Gastrocnemius medialis (tissue), 4 donors: ENCODE results near the gene TDRD3. TPM values are rescaled to one million over a fixed set of nuclear protein-coding genes. Genes with fewer than 3 reads are reported as not detected.

Experiments
- ATAC-seq, 2 donors: fragments of 150-250 bp; one replicate each; pipeline ENCODE4 v1.9.1; 2016
- DNase-seq, 2 donors: peaks; one replicate each; pipeline ENCODE4 v3.0.0-alpha.2; 2019
- H3K27ac ChIP-seq, 4 donors: fragments of 200-600 bp; sonication (generic); 1 replicate in 1 of 4; 2 replicates in 3 of 4; pipeline ENCODE4 v1.5.1; 2016 to 2018; ENCODE audit warnings: mild to moderate bottlenecking in 2 of 4, moderate library complexity in 1 of 4
- H3K27me3 ChIP-seq, 3 donors: fragments of 200-600 bp; sonication (generic) in 2 of 3; 1 replicate in 1 of 3; 2 replicates in 2 of 3; pipeline versions ENCODE4 v1.5.1 to v1.6.0; 2016 to 2019; ENCODE audit warnings: mild to moderate bottlenecking in 1 of 3, moderate library complexity in 1 of 3
- H3K36me3 ChIP-seq, 2 donors: fragments of 200-600 bp; sonication (generic) in 1 of 2; one replicate each; pipeline ENCODE4 v1.5.1; 2017 to 2018
- H3K4me1 ChIP-seq, 2 donors: fragments of 200-600 bp; sonication (generic) in 1 of 2; one replicate each; pipeline ENCODE4 v1.5.1; 2016 to 2017; ENCODE audit warnings: mild to moderate bottlenecking in 2 of 2
- H3K4me3 ChIP-seq, 4 donors: fragments of 200-600 bp; sonication (generic) in 3 of 4; 1 replicate in 1 of 4; 2 replicates in 3 of 4; pipeline ENCODE4 v1.5.1; 2016 to 2019; ENCODE audit warnings: mild to moderate bottlenecking in 2 of 4
- H3K9me3 ChIP-seq, 3 donors: fragments of 200-600 bp; sonication (generic) in 2 of 3; 1 replicate in 1 of 3; 2 replicates in 2 of 3; pipeline ENCODE4 v1.5.1; 2016 to 2019
- CTCF ChIP-seq, 5 experiments: fragments of 450-650 bp in 3 of 5; fragments of 200-600 bp in 2 of 5; sonication (generic) in 2 of 5; IDR thresholded peaks in 4 of 5; conservative IDR thresholded peaks in 1 of 5; 1 replicate in 4 of 5; 2 replicates in 1 of 5; pipeline ENCODE4 v1.5.1; 2016 to 2019; ENCODE audit warnings: antibody characterized with exemption in 5 of 5, mild to moderate bottlenecking in 3 of 5, moderate library complexity in 3 of 5
- POLR2A ChIP-seq, 2 donors: fragments of 450-650 bp; IDR thresholded peaks; one replicate each; pipeline ENCODE4 v1.6.1; 2017; ENCODE audit warnings: antibody characterized with exemption in 2 of 2, mild to moderate bottlenecking in 2 of 2, moderate library complexity in 2 of 2
- in situ Hi-C, 4 donors: fragments of 200-750 bp; cut with MboI; loops; one replicate each; pipeline versions ENCODE4 v1.15.0 to v1.8.0; 2017; ENCODE audit warnings: low sequenced_read_pairs in 4 of 4
- intact Hi-C: fragments of 100-400 bp; cut with DNase I; formaldehyde crosslinking; loops from one replicate; pipeline ENCODE4 v1.15.1; 2023; ENCODE audit warnings: low total_unique reads
- total RNA-seq, 4 donors: library from RNA; depleted of rRNA; stranded (reverse); fragments of >200 nt; gene quantifications; one replicate each; pipeline versions ENCODE4 v1.1.0 to v1.2.3, GENCODE V29; 2016

The TDRD3 gene
- total RNA-seq, 4 donors from 2014 or later, result 13.1 to 37.8 (median 17.7) TPM

- no peaks in the 10 kb centered on the region for H3K27me3 ChIP-seq
- no peak overlapping the region for H3K27ac ChIP-seq
- no peak overlapping the region for H3K4me3 ChIP-seq
- no peak for ATAC-seq
- TF ChIP-seq CTCF (IDR thresholded peaks at IDR 0.05 in 4 of 5, conservative IDR thresholded peaks at IDR 0.05 in 1 of 5) (no peak), POLR2A (IDR thresholded peaks at IDR 0.05) (no peak)
- H3K4me1 ChIP-seq, result no peaks in the 10 kb centered on the region
- H3K9me3 ChIP-seq, result no peaks in the 10 kb centered on the region
- no peak for DNase-seq
- in situ Hi-C loops (no loop called here), intact Hi-C loops (no loop called here)
- no peaks in the 10 kb centered on the region for H3K36me3 ChIP-seq
Measured at GRCh38 chr13:60540276-60540675, 143.3 kb downstream of the TDRD3 start.

- no peak for ATAC-seq
- no peak for DNase-seq
- Histone ChIP-seq H3K4me1 (no peaks in the 10 kb centered on the region), H3K4me3 (no peak overlapping the region), H3K27me3 (no peaks in the 10 kb centered on the region), H3K36me3 (no peaks in the 10 kb centered on the region), H3K27ac (no peak overlapping the region), H3K9me3 (no peaks in the 10 kb centered on the region)
- in situ Hi-C loops (no loop called here), intact Hi-C loops (no loop called here)
- no peak for TF ChIP-seq CTCF (IDR thresholded peaks at IDR 0.05 in 4 of 5, conservative IDR thresholded peaks at IDR 0.05 in 1 of 5)
- no peak for TF ChIP-seq POLR2A (IDR thresholded peaks at IDR 0.05)
Measured at GRCh38 chr13:60562096-60562780, 165.2 kb downstream of the TDRD3 start.

GRCh38 chr13:60571571-60571970 lies 174.6 kb downstream of the TDRD3 start:
- no peak for DNase-seq
- Histone ChIP-seq H3K27ac (no peak overlapping the region), H3K4me3 (no peak overlapping the region), H3K27me3 (no peaks in the 10 kb centered on the region), H3K9me3 (no peaks in the 10 kb centered on the region), H3K4me1 (no peaks in the 10 kb centered on the region), H3K36me3 (peaks cover 0 to 25% of the 10 kb centered on the region in 2 donors)
- ATAC-seq, result no peak
- TF ChIP-seq CTCF (IDR thresholded peaks at IDR 0.05 in 4 of 5, conservative IDR thresholded peaks at IDR 0.05 in 1 of 5) (no peak), POLR2A (IDR thresholded peaks at IDR 0.05) (no peak)
- in situ Hi-C loops, result no loop called here
- intact Hi-C loops, result no loop called here

GRCh38 chr13:60572003-60572798 lies 175.2 kb downstream of the TDRD3 start:
- no peaks in the 10 kb centered on the region for H3K9me3 ChIP-seq
- no peak overlapping the region for H3K27ac ChIP-seq
- ATAC-seq (no peak), DNase-seq (no peak)
- H3K4me3 ChIP-seq, result no peak overlapping the region
- TF ChIP-seq POLR2A (IDR thresholded peaks at IDR 0.05), result no peak
- no peak for TF ChIP-seq CTCF (IDR thresholded peaks at IDR 0.05 in 4 of 5, conservative IDR thresholded peaks at IDR 0.05 in 1 of 5)
- intact Hi-C loops (no loop called here), in situ Hi-C loops (no loop called here)
- no peaks in the 10 kb centered on the region for H3K27me3 ChIP-seq
- no peaks in the 10 kb centered on the region for H3K4me1 ChIP-seq
- H3K36me3 ChIP-seq, result peaks cover 0 to 25% of the 10 kb centered on the region in 2 donors
